Measurements from ENCODE around the gene PRAMEF12.
"Not testable (repeated sequence)": the region's sequence is repeated elsewhere in the genome, so short reads cannot be mapped to it uniquely, and the experiment has no call there.

Gene PRAMEF12

DNA sequence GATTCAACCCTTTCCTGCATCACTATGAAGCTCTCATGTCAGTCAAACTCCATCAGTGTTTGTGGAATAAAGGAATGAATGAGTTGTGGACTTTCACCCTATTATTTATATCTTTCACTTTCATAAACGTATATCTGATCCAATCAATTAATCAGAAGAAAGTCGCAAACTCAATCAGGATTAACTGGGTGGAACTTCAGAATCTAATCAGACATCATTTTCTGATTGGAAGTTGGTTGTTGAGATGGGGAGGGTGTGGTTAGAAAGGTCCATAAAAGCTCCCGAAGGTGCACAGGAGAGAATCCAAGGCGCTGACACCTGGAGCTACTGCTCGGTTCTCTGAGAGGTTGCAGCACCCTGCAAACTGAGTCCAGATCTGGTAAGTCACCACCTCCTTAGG is at the start of gene PRAMEF12:
PRAMEF12 (plus strand) TSS at position 301 of the 400 bp plus-strand sequence. CDS start 1,130 bp downstream, outside the sequence.
- no peak for DNase-seq

DNA sequence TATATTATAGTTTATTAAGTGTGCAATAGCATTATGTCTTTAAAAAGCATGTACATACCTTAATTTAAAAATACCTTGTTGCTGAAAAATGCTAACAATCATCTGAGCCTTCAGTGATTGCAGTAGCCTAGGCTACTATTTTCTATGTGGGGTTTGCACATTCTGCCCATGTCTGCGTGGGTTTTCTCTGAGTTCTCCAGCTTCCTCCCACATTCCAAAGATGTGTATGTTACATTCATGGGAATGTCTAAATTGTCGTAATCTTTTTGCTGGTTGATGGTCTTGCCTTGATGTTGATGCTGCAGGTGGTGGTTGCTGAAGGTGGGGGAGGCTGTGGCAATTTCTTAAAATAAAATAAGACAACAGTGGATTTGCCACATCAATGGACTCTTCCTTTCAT is 45.1 kb upstream of the PRAMEF12 start:
- no peak for DNase-seq

DNA sequence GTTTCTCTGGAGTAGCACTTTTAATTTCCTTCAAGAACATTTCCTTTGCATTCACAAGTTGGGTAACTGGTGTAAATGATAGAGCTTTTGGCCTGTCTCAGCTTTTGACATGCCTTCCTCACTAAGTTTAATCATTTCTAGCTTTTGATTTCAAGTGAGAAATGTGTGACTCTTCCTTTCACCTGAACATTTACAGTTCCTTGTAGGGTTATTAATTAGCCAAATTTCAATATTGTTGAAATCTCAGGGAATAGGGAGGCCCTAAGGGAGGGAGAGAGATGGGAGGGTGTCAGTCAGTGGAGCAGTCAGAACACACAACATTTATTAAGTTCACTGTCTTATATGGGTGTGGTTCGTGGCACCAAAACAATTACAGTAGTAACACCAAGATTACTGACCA is 43.4 kb upstream of the PRAMEF12 start:
- no peak for DNase-seq

DNA sequence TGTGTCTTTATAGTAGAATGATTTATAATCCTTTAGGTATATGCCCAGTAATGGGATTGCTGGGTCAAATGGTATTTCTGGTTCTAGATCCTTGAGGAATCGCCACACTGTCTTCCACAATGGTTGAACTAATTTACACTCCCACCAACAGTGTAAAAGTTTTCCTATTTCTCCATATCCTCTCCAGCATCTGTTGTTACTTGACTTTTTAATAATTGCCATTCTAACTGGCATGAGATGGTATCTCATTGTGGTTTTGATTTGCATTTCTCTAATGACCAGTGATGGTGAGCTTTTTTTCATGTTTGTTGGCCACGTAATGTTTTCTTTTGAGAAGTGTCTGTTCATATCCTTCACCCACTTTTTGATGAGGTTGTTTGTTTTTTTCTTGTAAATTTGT is 42.5 kb upstream of the PRAMEF12 start:
- not testable (repeated sequence) for DNase-seq

DNA sequence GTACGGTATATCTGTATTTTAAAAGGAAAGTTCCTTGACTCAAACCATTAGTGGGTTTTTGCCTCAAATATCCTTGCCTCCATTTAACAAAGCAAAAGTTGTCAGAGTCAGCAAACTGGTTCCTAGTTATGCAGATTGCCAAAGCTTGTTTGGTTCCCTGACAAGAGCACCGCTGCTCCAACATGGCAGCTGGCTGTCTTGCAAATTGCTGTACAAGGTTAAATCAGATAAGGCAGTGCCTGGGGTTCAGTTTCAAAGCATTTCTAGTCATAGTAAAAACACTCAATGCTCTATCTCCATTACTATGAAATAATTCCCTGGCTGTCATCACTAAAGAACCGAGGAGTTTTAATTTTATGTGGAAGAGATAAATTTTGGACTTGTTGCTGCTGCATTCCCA is 38.9 kb upstream of the PRAMEF12 start:
- no peak for DNase-seq

DNA sequence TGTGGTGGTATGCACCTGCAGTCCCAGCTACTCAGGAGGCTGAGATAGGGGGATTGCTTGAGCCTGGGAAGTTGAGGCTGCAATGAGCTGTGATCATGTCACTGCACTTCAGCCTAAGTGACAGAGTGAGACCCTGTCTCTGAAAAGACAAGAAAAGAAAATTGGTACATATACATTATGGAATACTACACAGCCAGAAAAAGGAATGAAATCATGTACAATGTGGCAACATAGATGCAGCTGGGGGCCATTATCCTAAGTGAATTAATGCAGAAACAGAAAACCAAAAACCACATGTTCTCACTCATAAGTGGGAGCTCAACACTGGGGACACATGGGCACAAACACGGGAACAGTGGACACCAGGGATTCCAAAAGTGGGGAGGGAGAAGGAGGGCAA is 34.6 kb upstream of the PRAMEF12 start:
- DNase-seq = no peak

DNA sequence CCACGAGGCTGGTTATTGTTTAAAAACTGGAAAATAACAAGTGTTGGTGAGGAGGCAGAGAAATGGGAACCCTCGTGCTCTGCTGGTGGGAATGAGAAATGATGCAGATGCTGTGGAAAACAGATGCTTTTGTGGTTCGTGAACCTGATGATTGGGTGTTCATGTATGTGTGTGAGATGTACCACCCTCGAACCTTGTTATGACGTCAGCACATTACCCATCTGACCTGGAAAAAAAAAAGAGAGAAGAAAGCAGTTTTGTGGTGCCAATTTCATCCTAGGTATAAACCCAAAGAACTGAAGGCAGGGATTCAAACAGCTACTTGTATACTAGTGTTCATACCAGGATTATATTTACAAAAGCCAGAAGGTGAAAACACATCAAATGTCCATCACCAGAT is 33.9 kb upstream of the PRAMEF12 start:
- DNase-seq = no peak

DNA sequence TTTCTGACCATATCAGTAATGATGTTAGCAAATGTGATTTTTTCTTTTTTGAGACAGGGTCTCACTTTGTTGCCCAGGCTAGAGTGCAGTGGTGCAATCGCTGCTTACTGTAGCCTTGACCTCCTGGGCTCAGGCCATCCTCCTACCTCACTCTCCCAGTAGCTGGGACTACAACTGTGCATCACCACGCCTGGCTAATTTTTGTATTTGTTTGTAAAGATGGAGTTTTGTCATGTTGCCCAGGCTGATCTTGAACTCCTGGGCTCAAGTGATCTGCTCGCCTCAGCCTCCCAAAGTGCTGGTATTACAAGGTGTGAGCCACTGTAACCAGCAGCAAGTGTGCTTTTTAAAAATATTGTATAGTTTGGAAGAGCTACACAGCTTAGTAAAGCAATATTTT is 31.6 kb upstream of the PRAMEF12 start:
- DNase-seq = no peak

DNA sequence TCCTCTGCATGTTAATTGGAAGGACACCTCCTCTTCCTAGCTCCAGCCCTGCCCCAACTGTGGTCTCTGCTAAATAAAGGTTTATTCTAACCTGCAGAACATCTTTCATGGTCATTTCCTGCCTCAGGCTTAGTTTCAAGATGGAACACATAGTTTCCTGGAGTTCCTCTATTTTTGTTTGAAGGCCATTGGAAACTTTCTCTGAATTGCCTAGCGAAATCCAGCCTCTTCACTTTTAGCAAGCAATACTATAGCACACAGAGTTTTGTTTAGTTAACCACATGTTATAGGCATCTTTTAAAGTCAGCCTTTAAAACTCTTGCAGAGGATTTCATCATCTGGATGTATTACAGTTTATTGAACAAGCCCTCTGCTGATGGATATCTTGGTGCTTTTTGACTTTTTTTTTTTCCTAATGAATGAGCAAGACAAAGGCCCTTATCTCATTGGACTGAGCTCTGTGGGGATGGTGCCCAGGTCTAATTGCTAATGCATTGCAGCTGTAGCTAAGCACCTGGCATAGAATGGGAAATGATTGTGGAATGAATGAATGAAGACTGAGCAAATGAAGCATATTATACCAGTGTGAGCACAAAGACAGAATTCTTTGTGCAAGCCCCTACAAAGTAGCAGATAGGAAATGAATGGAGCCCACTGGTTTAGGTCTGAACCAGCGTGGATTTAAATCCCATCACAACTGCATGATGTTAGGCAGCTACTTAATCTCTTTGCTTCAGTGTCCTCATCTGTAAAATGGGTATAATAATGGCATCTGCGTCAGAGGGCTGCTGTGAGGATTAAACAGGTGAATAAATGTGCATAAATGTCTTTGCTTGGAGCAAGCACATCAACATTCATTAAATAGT is 28.2 kb upstream of the PRAMEF12 start:
- no peak for DNase-seq

DNA sequence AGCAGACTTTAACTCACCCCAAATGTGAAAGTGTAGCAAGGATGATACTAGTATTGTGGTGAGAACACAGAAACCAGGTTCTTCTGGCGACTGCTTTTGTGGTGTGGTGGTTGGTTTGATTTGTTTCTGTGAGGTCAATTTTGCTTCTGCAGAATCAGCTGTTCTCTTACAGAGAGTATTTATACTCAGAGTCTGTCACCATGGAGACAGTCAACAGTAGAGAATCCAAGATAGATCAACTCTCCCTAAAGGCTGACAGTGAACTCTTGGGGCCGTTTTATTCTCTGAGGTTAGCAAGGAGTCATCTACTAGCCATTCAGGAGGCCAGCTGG is 27.6 kb upstream of the PRAMEF12 start, which contains the start of gene CFAP107:
CFAP107 (plus strand) TSS at position 209 of the 332 bp plus-strand sequence. CDS start 231 bp downstream, outside the sequence.
- DNase-seq = no peak

DNA sequence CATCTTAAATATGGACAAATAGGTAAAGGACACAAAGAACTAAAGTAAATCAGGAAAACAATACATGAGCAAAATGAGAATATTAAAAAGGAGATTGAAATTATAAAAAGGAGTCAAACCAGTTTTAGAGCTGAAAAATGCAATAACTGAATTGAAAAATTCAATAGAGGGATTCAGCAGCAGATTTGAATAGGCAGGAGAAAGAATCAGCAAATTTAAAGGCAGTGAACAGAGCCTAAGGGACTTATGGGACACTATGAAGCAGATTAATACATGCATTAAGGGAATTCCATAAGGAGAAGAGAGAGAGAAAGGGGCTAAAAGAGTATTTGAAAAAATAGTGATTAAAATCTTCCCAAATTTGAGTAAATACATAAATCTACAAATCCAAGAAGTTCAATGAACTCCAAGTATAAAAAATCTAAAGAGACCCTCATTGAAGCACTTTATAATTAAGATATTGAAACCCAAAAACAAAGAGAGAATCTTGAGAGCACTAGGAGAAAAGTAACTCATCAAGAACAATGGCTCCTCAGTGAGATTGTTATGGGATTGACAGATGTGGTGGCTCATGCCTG is 24.7 kb upstream of the PRAMEF12 start:
- no peak for DNase-seq

DNA sequence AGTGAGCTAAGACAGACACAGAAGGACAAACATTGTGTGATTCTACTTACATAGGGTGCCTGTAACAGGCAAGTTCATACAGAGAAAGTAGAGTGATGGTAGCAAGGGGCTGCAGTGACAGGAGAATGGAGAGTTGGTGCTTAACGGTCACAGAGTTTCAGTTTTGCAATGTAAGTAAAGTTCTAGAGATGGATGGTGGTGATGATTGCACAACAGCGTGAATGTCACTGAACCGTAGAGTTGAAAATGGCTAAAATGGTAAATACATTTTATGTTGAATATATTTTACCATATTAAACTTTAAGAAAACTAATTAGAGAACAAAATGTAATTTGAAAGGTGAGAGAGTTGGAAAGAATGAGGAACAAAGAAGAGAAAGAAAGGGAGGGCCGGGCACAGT is 18.8 kb upstream of the PRAMEF12 start:
- DNase-seq = no peak

DNA sequence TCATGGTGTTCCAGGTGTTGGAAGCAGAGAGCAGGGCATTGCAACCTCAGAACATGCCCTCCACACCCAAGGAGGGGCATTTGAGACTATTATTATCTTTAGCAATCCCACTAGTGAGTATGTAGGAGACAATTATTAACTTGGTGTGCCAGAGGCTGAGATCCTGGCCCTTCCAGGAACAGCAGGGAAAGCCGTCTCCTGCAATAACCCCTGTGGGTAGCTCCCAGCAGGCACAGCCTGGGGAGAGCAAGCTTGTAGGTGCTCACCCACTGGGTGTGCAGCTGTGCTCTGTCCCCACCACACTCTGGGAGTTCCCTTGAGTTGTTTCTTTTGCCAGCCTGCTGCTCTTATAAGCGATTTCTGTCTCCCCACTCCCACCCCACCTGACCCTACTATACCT is 17.3 kb upstream of the PRAMEF12 start:
- DNase-seq = no peak

DNA sequence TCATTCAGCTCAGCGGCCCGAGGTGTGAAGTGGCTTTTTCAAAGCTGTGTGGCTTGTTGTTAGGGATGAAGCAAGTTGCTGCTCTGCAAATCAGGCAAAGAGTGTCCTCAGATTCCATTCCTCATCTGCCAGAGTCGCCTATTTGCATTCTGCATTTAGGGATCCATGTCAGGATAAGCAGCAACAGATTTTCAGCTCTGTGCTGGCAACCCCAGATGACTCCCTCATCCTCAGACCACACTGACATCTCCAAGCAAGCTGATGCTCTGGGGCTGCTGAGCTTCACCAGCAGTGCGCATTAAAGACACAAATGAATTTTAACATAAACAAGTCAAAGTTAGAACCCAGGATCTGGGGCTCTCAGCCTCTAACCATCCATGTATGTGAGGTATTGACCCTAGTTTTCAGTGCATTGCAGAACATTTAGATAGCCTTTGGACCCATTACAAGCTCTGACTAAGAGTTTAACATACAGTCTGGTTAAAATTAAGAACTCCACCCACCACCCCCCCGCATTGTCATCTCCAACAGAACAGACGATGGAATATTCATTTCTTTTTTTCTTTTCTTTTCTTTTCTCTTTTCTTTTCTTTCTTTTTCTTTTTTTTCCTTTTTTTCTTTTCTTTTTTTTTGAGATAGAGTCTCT is 16.6 kb upstream of the PRAMEF12 start:
- no peak for DNase-seq

DNA sequence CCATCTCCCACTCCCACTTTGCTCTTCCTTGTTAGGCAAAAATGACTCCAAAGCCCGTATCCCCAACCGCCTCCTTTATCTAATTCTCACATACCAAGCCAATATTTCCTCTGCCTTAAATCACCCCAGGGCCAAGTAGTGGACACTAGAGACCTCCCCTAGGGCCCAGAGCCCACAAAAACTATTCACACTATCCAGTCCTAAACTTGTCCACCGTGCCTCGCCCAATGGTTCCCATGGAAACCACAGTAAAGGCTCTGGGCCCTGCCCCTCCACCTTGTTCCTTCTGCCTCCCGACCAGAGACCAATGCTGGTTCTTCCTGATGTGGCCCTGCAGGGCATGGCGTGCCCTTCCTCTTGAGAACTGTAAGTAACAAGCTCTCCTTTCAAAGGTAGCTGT is 15.7 kb upstream of the PRAMEF12 start:
- no peak for DNase-seq

DNA sequence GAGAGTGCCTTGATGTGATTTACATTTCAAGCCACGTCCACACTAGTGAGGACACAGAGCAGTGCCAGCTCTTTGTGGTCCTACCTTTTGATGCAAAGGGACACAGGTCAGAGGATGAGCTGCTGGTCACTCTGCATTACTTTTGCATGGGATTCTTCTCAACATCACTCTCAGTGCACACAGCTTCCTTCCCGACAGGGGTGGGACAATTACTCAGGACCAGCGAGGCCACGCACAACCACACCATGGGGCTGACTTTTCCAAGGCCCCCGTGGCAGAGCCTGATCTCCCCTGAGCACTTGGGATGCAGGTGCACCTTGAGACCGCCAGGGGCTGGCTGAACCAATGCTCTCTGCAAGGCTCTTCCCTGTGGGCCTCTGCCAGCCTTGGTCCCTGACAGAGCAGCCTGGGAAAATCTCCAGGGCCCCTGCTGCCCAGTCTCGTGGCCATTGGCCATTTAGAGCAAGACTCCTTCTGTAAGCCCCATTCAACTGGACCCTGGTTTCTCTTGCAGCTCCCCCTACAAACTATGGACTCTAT is 13.2 kb upstream of the PRAMEF12 start:
- no peak for DNase-seq

DNA sequence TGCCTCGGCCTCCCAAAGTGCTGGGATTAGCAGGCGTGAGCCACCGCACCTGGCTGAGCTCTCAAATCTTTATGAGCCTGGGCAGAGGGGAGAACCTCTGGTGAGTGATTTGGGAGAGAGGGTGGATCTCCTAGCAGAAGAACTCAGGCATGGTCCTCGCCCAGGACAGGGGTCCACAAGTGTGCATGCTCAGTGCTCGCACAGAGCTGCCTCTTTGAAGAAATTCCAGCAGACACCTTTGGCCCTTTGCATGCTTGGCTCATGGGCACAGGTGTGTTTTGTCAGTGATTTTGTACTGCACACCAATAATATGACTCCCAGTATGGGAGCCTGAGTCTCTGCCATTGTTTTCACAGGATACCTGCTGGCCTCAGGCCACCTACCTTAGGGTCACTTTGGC is 11.8 kb upstream of the PRAMEF12 start:
- no peak for DNase-seq

DNA sequence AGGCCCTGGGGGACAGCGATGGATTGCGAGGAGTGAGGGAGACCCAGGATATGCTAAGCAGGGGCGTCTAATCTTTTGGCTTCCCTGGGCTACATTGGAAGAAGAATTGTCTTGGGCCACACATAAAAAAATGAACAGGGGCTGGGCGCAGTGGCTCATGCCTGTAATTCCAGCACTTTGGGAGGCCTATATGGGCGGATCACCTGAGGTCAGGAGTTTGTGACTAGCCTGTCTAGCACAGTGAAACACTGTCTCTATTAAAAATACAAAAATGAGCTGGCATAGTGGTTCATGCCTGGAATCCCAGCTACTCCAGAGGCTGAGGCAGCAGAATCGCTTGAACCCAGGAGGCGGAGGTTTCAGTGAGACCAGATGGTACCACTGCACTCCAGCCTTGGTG is 10.8 kb upstream of the PRAMEF12 start:
- no peak for DNase-seq

DNA sequence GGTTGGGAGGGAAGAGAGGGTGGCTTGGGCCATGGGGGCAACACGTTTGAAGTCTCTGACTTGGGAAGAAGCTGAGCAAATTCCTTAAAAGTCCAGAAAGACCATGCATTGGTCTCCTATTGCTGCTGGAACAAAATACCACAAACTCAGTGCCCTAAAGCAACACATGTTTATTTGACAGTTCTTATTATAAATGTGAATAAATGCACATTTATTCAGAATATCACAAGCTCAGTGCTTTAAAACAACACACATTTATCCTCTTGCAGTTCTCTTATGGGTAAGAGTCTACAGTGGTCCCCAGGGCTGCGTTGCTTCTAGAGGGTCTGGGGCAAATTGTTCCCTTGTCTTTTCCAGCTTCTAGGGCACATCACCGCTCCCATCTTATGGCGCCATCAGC is 10.1 kb upstream of the PRAMEF12 start:
- DNase-seq = no peak

DNA sequence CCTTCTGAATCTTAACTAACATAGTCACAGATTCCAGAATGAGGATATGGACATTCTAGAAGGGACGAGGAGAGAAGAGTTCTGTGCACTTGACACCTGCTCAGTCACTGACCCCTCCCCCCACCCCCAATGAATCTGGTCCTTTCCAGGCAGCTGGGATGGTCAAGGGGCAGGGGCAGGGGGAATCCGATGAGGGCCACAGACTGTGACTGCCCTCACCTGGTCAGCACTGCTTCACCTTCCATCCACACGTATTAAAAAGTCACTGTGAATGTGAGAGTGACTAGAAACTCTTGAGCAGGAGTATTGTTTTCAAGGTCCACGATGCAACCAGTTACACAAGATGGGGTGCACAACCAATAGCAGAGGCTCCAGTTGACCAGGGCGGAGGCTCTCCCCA is 9.5 kb upstream of the PRAMEF12 start:
- DNase-seq = no peak

DNA sequence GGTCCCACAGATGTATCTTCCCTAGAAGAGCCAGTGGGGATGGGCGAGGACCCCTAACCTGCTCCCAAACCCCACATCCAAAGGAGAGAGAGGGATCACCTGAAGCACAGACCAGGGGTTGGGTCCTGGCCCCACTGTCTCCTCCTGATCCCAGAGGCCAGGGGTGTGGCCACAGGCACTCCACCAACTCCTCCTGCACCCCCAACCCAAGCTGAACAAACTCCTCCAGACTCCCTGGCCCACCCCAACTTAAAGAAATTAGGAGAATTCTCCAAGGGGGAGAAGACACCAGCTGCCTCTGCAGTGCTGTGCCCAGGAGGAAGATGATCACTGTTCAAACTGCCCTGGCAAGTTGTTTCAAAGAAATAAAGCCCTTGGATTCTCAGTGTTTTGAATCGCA is 4.5 kb upstream of the PRAMEF12 start:
- DNase-seq = no peak

DNA sequence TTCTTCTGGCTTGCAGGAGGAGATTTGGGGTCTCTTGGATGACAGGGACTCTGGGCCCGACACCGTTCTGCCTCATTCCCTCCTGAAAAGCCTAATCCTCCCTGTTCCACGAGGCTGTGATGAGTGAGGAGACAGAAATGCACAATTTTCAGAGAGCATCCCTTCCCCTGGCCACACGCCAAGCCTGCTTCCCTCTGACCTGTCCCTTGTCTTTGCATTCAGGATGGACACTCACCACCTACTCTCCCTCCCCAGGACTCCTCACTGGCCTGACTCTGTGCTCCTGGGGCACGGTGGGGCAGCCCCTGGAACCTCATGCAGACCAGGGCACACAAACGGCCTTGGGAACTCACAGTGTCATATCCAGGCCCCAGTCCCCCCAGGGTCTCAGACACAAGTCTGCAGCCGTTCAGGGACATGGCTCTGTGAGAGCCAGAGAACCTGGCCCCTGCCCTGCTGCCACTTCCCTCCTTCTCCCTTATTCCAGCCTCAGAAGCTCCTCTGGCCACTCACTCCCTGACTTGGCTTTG is 3.5 kb upstream of the PRAMEF12 start:
- no peak for DNase-seq

DNA sequence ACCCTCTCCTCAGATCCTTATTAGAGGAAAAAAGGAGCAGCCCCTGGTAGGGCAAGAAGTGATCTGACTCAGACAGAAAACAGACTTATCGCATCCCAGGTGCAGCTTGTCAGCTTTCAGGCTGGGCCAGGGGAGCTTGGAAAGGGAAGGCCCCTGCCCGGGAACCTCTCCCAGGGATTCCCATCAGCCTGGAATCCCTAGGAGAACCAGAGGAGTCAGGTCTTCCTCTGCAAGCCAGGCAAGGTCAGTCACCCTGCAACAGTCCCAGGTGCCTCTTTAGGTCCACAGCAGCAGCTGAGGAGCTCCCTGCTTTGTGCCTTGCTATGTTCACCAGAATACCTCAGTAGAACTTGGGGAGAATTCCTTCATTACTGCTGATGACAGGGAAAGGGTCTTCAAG is 2.9 kb upstream of the PRAMEF12 start:
- no peak for DNase-seq

DNA sequence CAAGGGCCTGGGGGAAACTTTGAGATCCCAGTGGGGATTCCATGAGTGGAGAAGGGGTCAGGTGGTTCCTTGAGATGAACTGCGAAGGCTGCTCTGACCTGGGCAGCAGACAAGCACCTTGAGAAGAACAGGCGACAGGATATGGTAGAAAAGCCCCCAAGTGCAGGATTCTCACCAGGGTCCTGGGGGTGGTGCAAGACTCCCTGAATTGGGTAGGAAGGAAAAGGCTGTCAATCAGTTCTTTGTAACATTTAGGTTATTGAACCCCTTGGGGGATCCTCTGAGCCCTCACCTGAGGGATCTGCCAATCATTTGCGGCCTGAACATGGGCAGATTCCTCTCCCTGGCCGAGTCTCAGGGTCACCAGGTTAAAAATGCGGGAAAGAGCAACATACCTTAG is 2.4 kb upstream of the PRAMEF12 start:
- DNase-seq = no peak

All from NCI-H524 treated with DMSO at 0.1 percent for 48 hours (cell line).